H1 (cell line): ENCODE results near the gene ABLIM1. TPM values are rescaled to one million over a fixed set of nuclear protein-coding genes. Genes with fewer than 3 reads are reported as not detected.

Experiments
- CTCF ChIA-PET: fragments of 300-600 bp; sonication (Branson Sonifier 250); formaldehyde crosslinking; loops from one replicate; lab custom pipeline; 2021; ENCODE audit not compliant: partially characterized antibody; lab: Charles Lee
- POLR2A ChIA-PET: fragments of 300-600 bp; sonication (Branson Sonifier 250); formaldehyde crosslinking; loops from one replicate; lab custom pipeline; 2021; ENCODE audit warnings: inconsistent platforms; ENCODE audit not compliant: partially characterized antibody; lab: Charles Lee
- DNase-seq, 2 experiments: peaks; one replicate each; pipeline versions ENCODE4 v3.0.0 to v3.0.0-alpha.2; 2010 to 2022; ENCODE audit warnings: low spot score in 2 of 2, low read depth in 1 of 2, mixed read lengths in 1 of 2
- FAIRE-seq: peaks from 2 replicates; lab custom pipeline; 2011; peaks lifted over from hg19 to GRCh38; lab: Jason Lieb, UNC
- H2AFZ ChIP-seq: 2 replicates; pipeline ENCODE4 v1.8.1; 2012; ENCODE audit warnings: low read length, inconsistent platforms
- H2AK5ac ChIP-seq: 2 replicates; pipeline ENCODE4 v1.6.1; 2013; ENCODE audit warnings: low read depth, low read length
- H2BK120ac ChIP-seq: replicated peaks from 2 replicates; pipeline ENCODE3; 2013; ENCODE audit warnings: low read depth, low read length, inconsistent platforms
- H2BK12ac ChIP-seq: 2 replicates; pipeline ENCODE4 v1.6.1; 2013; ENCODE audit warnings: low read depth, low read length
- H2BK15ac ChIP-seq: 2 replicates; pipeline ENCODE4 v1.6.1; 2013; ENCODE audit warnings: low read length
- H2BK20ac ChIP-seq: 2 replicates; pipeline ENCODE4 v1.6.1; 2013; ENCODE audit warnings: low read length
- H2BK5ac ChIP-seq: 2 replicates; pipeline ENCODE4 v1.6.1; 2013; ENCODE audit warnings: low read depth, low read length
- H3K14ac ChIP-seq: 2 replicates; pipeline ENCODE4 v1.6.1; 2013; ENCODE audit warnings: inconsistent platforms; ENCODE audit not compliant: insufficient read length
- H3K18ac ChIP-seq: 2 replicates; pipeline ENCODE4 v1.6.1; 2013; ENCODE audit warnings: low read length; ENCODE audit errors: extremely low read depth
- H3K23ac ChIP-seq: 2 replicates; pipeline ENCODE4 v1.6.1; 2013; ENCODE audit warnings: inconsistent platforms; ENCODE audit not compliant: insufficient read length
- H3K23me2 ChIP-seq: 2 replicates; pipeline ENCODE4 v1.6.1; 2013; ENCODE audit warnings: low read depth, low read length
- H3K27ac ChIP-seq: 2 replicates; pipeline ENCODE4 v1.6.1; 2011; ENCODE audit warnings: low read depth, low read length, inconsistent platforms
- H3K27me3 ChIP-seq, 4 experiments: replicated peaks in 1 of 4; 1 replicate in 1 of 4; 2 replicates in 3 of 4; pipeline versions ENCODE4 v1.6.1 to v1.8.1; 2011 to 2013; ENCODE audit warnings: low read length in 3 of 4, mild to moderate bottlenecking in 3 of 4, inconsistent platforms in 2 of 4, mixed read lengths in 2 of 4, moderate library complexity in 1 of 4; ENCODE audit not compliant: control insufficient read depth in 3 of 4, insufficient read depth in 3 of 4; ENCODE audit errors: extremely low read depth in 1 of 4
- H3K36me3 ChIP-seq, 4 experiments: 2 replicates each; pipeline versions ENCODE4 v1.6.1 to v1.8.1; 2011 to 2013; ENCODE audit warnings: mild to moderate bottlenecking in 4 of 4, low read length in 3 of 4, moderate library complexity in 2 of 4, control low read depth in 1 of 4, inconsistent platforms in 1 of 4; ENCODE audit not compliant: insufficient read depth in 4 of 4, control insufficient read depth in 2 of 4
- H3K4ac ChIP-seq: replicated peaks from 2 replicates; pipeline ENCODE3; 2013; ENCODE audit warnings: low read length, low read depth, mixed read lengths, inconsistent platforms; ENCODE audit not compliant: insufficient read length
- H3K4me1 ChIP-seq, 4 experiments: replicated peaks in 1 of 4; 1 replicate in 1 of 4; 2 replicates in 3 of 4; pipeline versions ENCODE4 v1.6.1 to v1.8.1; 2011 to 2013; ENCODE audit warnings: low read length in 3 of 4, inconsistent platforms in 2 of 4, mixed read lengths in 1 of 4; ENCODE audit not compliant: insufficient read depth in 4 of 4, control insufficient read depth in 3 of 4
- H3K4me2 ChIP-seq, 2 experiments: 2 replicates each; pipeline versions ENCODE4 v1.6.1 to v1.8.1; 2011 to 2013; ENCODE audit warnings: low read depth in 2 of 2, low read length in 2 of 2, control low read depth in 1 of 2, inconsistent platforms in 1 of 2, mild to moderate bottlenecking in 1 of 2; ENCODE audit not compliant: insufficient read depth in 1 of 2
- H3K4me3 ChIP-seq, 4 experiments: fragments of 200-600, 300-600 bp in 1 of 4; sonication (generic), shearing (Covaris generic), sonication (Bioruptor Twin) in 1 of 4; 2 replicates each; pipeline versions ENCODE4 v1.5.1 to v1.8.1; 2011 to 2016; ENCODE audit warnings: low read length in 4 of 4, low read depth in 3 of 4, control low read depth in 2 of 4, inconsistent platforms in 2 of 4, mild to moderate bottlenecking in 2 of 4, mixed read lengths in 1 of 4, moderate library complexity in 1 of 4; ENCODE audit not compliant: insufficient read depth in 2 of 4; ENCODE audit errors: extremely low read depth in 1 of 4
- H3K56ac ChIP-seq: replicated peaks from 2 replicates; pipeline ENCODE3; 2013; ENCODE audit warnings: low read depth, mild to moderate bottlenecking, mixed read lengths, low read length, inconsistent platforms; ENCODE audit not compliant: insufficient read length
- H3K79me1 ChIP-seq: 2 replicates; pipeline ENCODE4 v1.6.1; 2013; ENCODE audit warnings: low read depth, low read length, control low read depth
- H3K79me2 ChIP-seq, 2 experiments: 2 replicates each; pipeline versions ENCODE4 v1.6.1 to v1.8.1; 2012 to 2013; ENCODE audit warnings: low read length in 2 of 2, mild to moderate bottlenecking in 2 of 2, inconsistent platforms in 1 of 2; ENCODE audit not compliant: insufficient read depth in 2 of 2, control insufficient read depth in 1 of 2
- H3K9ac ChIP-seq, 4 experiments: replicated peaks in 1 of 4; 1 replicate in 1 of 4; 2 replicates in 3 of 4; pipeline versions ENCODE4 v1.6.1 to v1.8.1; 2011 to 2013; ENCODE audit warnings: low read depth in 3 of 4, low read length in 3 of 4, control low read depth in 2 of 4, mild to moderate bottlenecking in 2 of 4, moderate library complexity in 2 of 4, inconsistent platforms in 1 of 4; ENCODE audit errors: extremely low read depth in 1 of 4
- H3K9me3 ChIP-seq, 2 experiments: 2 replicates each; pipeline versions ENCODE4 v1.6.1 to v1.8.1; 2012 to 2013; ENCODE audit warnings: mild to moderate bottlenecking in 2 of 2, moderate library complexity in 2 of 2, control low read depth in 1 of 2, inconsistent platforms in 1 of 2, low read depth in 1 of 2, low read length in 1 of 2, mixed read lengths in 1 of 2; ENCODE audit not compliant: insufficient read depth in 2 of 2
- H4K20me1 ChIP-seq, 2 experiments: replicated peaks in 1 of 2; 2 replicates each; pipeline versions ENCODE3 to v1.8.1; 2011 to 2013; ENCODE audit warnings: inconsistent platforms in 2 of 2, low read length in 2 of 2, mild to moderate bottlenecking in 1 of 2; ENCODE audit not compliant: insufficient read depth in 2 of 2, control insufficient read depth in 1 of 2
- H4K5ac ChIP-seq: 2 replicates; pipeline ENCODE4 v1.6.1; 2013; ENCODE audit warnings: low read length, low read depth, mixed read lengths, inconsistent platforms; ENCODE audit not compliant: insufficient read length
- H4K8ac ChIP-seq: 2 replicates; pipeline ENCODE4 v1.8.0; 2013; ENCODE audit warnings: mild to moderate bottlenecking, moderate library complexity, low read length, inconsistent platforms; ENCODE audit not compliant: insufficient read depth; ENCODE audit errors: extremely low read depth
- H4K91ac ChIP-seq: replicated peaks from 2 replicates; pipeline ENCODE3; 2013; ENCODE audit warnings: low read length, mixed read lengths, inconsistent platforms; ENCODE audit not compliant: insufficient read length
- ATF2 ChIP-seq: IDR thresholded peaks from 2 replicates; pipeline ENCODE4 v1.6.1; 2012; ENCODE audit warnings: low read length, inconsistent platforms
- BACH1 ChIP-seq: IDR thresholded peaks from 2 replicates; pipeline ENCODE4 v1.6.1; 2012; ENCODE audit warnings: low read length, improper control_type of control experiment
- JUN ChIP-seq: IDR thresholded peaks from 2 replicates; pipeline ENCODE4 v1.6.1; 2011; ENCODE audit warnings: low read depth, mild to moderate bottlenecking, improper control_type of control experiment, low read length
- POLR2A ChIP-seq, 2 experiments: IDR thresholded peaks; 1 replicate in 1 of 2; 2 replicates in 1 of 2; pipeline ENCODE4 v1.6.1; 2011; ENCODE audit warnings: low read depth in 2 of 2, low read length in 2 of 2, mild to moderate bottlenecking in 2 of 2; ENCODE audit errors: control extremely low read depth in 1 of 2
- POU5F1 ChIP-seq: IDR thresholded peaks from 2 replicates; pipeline ENCODE4 v1.6.1; 2011; ENCODE audit warnings: low read depth, mild to moderate bottlenecking, low read length, moderate library complexity
- RFX5 ChIP-seq: IDR thresholded peaks from 2 replicates; pipeline ENCODE4 v1.6.1; 2011; ENCODE audit warnings: low read depth, low read length, improper control_type of control experiment, borderline replicate concordance
- RXRA ChIP-seq: IDR thresholded peaks from 2 replicates; pipeline ENCODE4 v1.6.1; 2011; ENCODE audit warnings: low read depth, mild to moderate bottlenecking, low read length, moderate library complexity; ENCODE audit not compliant: insufficient read depth
- TAF1 ChIP-seq: IDR thresholded peaks from 2 replicates; pipeline ENCODE4 v1.6.1; 2011; ENCODE audit warnings: mild to moderate bottlenecking, low read depth, low read length
- TAF7 ChIP-seq: optimal IDR thresholded peaks from 2 replicates; pipeline ENCODE3; 2011; ENCODE audit warnings: low read depth, mild to moderate bottlenecking, inconsistent platforms, low read length, moderate library complexity, borderline replicate concordance
- WGBS, 2 experiments: shearing (Covaris generic) in 1 of 2; methylation state at CpG; one replicate each; pipeline versions ENCODE4 v1.1.6 to v1.1.7; 2013 to 2015; ENCODE audit warnings: low lambda C conversion rate in 2 of 2, mixed read lengths in 2 of 2, inconsistent platforms in 1 of 2, low coverage in 1 of 2, missing lambda C conversion rate in 1 of 2; ENCODE audit not compliant: insufficient replicate concordance in 2 of 2, insufficient coverage in 1 of 2, insufficient read length in 1 of 2; ENCODE audit errors: extremely low coverage in 1 of 2, missing lambda C conversion rate in 1 of 2; 5-methylcytosine and 5-hydroxymethylcytosine counted together
- polyA plus RNA-seq, 7 experiments: library from polyadenylated mRNA; depleted of rRNA in 3 of 7; stranded (reverse) in 5 of 7; unstranded in 2 of 7; fragments of >200 nt in 5 of 7; fragments of 200-250 nt in 2 of 7; gene quantifications; 1 replicate in 5 of 7; 2 replicates in 1 of 7; 4 replicates in 1 of 7; pipeline versions ENCODE4 v1.2.1 to v1.2.3, GENCODE V29; 2011 to 2013; ENCODE audit warnings: missing spikeins in 2 of 7, mixed read lengths in 2 of 7
- total RNA-seq: library from RNA; stranded (reverse); fragmentation: NEBNext Ultra II Directional; extraction: Animal tissue kit (Norgen Biotek cat#: 25700); gene quantifications from 2 replicates; pipeline ENCODE4 v1.2.1, GENCODE V29; 2021
- TF ChIP-seq, protein P1 (sequence below), 3 experiments: IDR thresholded peaks; 1 replicate in 2 of 3; 2 replicates in 1 of 3; pipeline versions ENCODE4 v1.5.1 to v1.6.1; 2011; ENCODE audit warnings: low read length in 3 of 3, mild to moderate bottlenecking in 3 of 3, inconsistent platforms in 2 of 3, low read depth in 1 of 3, moderate library complexity in 1 of 3; ENCODE audit not compliant: insufficient read depth in 1 of 3; ENCODE audit errors: control extremely low read depth in 1 of 3

The ABLIM1 gene
- total and polyA plus RNA-seq, 2 of the 8 experiments (the other 6 are each of a cell fraction or from before 2014, with no cell fraction given): 51.2 to 51.7 TPM

- no peak overlapping the region for H3K56ac ChIP-seq
- no peak overlapping the region for H3K23ac ChIP-seq
- 0 out of 7 replicates have a peak, but pooled peaks cover 0 to 2% (median 0%) of the 10 kb centered on the region in 4 experiments for H3K4me1 ChIP-seq
- H2BK5ac ChIP-seq: no peak overlapping the region
- H3K14ac ChIP-seq: no peak overlapping the region
- H3K27ac ChIP-seq: no peak overlapping the region
- H2BK20ac ChIP-seq: no peak overlapping the region
- no peak overlapping the region for H2AK5ac ChIP-seq
- FAIRE-seq: no peak
- H3K27me3 ChIP-seq: no peaks in the 10 kb centered on the region
- no peaks in the 10 kb centered on the region for H3K23me2 ChIP-seq
- no peak overlapping the region for H4K5ac ChIP-seq
- no peak overlapping the region for H3K4ac ChIP-seq
- no peak overlapping the region for H2AFZ ChIP-seq
- ChIA-PET POLR2A (interaction anchor here (0.6 kb wide), 1 partner anchor 80 kb away, joined by 3 read pairs; no protein-coding TSS in a partner anchor), CTCF (interaction anchor here (1.8 kb wide), 1 partner anchor 91 kb away, joined by 8 read pairs; no protein-coding TSS in a partner anchor)
- H3K18ac ChIP-seq: no peak overlapping the region
- H3K4me2 ChIP-seq: no peak overlapping the region
- no peak for DNase-seq
- H4K8ac ChIP-seq: no peak overlapping the region
- no peaks in the 10 kb centered on the region for H3K36me3 ChIP-seq
- H3K79me1 ChIP-seq: no peaks in the 10 kb centered on the region
- no peak overlapping the region for H2BK15ac ChIP-seq
- no peak overlapping the region for H4K91ac ChIP-seq
- 100% methylated on average over 1 of the region's 1 CpG; no CpG with 5 or more reads in 1 of the 2 experiments for WGBS, 2 experiments
- H2BK120ac ChIP-seq: no peak overlapping the region
- H3K4me3 ChIP-seq: no peak overlapping the region
- H3K9me3 ChIP-seq: no peaks in the 10 kb centered on the region
- H3K79me2 ChIP-seq: no peaks in the 10 kb centered on the region
- no peaks in the 10 kb centered on the region for H4K20me1 ChIP-seq
- H2BK12ac ChIP-seq: no peak overlapping the region
- H3K9ac ChIP-seq: no peak overlapping the region
- TF ChIP-seq TAF1 (no peak), POU5F1 (no peak), BACH1 (no peak), JUN (no peak), POLR2A (IDR thresholded peaks at IDR 0.05; ENCODE audit: control extremely low read depth in 1 of 2, low read depth in 2 of 2, low read length in 2 of 2) (no peak), RXRA (no peak), TAF7 (no peak), RFX5 (no peak), ATF2 (no peak)
- TF ChIP-seq, protein P1, sequence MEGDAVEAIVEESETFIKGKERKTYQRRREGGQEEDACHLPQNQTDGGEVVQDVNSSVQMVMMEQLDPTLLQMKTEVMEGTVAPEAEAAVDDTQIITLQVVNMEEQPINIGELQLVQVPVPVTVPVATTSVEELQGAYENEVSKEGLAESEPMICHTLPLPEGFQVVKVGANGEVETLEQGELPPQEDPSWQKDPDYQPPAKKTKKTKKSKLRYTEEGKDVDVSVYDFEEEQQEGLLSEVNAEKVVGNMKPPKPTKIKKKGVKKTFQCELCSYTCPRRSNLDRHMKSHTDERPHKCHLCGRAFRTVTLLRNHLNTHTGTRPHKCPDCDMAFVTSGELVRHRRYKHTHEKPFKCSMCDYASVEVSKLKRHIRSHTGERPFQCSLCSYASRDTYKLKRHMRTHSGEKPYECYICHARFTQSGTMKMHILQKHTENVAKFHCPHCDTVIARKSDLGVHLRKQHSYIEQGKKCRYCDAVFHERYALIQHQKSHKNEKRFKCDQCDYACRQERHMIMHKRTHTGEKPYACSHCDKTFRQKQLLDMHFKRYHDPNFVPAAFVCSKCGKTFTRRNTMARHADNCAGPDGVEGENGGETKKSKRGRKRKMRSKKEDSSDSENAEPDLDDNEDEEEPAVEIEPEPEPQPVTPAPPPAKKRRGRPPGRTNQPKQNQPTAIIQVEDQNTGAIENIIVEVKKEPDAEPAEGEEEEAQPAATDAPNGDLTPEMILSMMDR (IDR thresholded peaks at IDR 0.05; ENCODE audit: control extremely low read depth in 1 of 3, insufficient read depth in 1 of 3, low read depth in 1 of 3, low read length in 3 of 3): no peak
Observed at GRCh38 chr10:114603303-114603702, 54.8 kb downstream of the ABLIM1 start.
